GM13977 (cell line): ENCODE results near the gene GALNT15.

Experiments used
- DNase-seq: peaks from one replicate; pipeline ENCODE4 v3.0.0; 2012; ENCODE audit warnings: low spot score
- CTCF ChIP-seq: IDR thresholded peaks from 2 replicates; pipeline ENCODE4 v1.5.1; 2012; ENCODE audit warnings: mild to moderate bottlenecking, control low read depth; ENCODE audit not compliant: insufficient read depth; ENCODE audit errors: extremely low read depth, missing control alignments
- in situ Hi-C: fragments of 300-500 bp; cut with MboI; formaldehyde crosslinking; loops from one replicate; pipeline ENCODE4 v1.12.0; 2022; ENCODE audit warnings: low sequenced_read_pairs, low pct_unique_long_range_greater_than_20kb, mixed read lengths, inconsistent platforms; ENCODE audit not compliant: unreplicated experiment

The GALNT15 gene

GRCh38 chr3:16242177-16242576, 67.7 kb downstream of the GALNT15 start:
- no peak for TF ChIP-seq CTCF
- in situ Hi-C loops: loop anchor here (10.0 kb wide), 1 partner anchor 187 kb away; no protein-coding TSS in a partner anchor
- no peak for DNase-seq

- no peak for DNase-seq
- TF ChIP-seq CTCF: no peak
- in situ Hi-C loops: loop anchor here (10.0 kb wide), 1 partner anchor 189 kb away; no protein-coding TSS in a partner anchor
These were observed 69.4 kb downstream of the GALNT15 start for GRCh38 chr3:16243706-16244490.

DNA sequence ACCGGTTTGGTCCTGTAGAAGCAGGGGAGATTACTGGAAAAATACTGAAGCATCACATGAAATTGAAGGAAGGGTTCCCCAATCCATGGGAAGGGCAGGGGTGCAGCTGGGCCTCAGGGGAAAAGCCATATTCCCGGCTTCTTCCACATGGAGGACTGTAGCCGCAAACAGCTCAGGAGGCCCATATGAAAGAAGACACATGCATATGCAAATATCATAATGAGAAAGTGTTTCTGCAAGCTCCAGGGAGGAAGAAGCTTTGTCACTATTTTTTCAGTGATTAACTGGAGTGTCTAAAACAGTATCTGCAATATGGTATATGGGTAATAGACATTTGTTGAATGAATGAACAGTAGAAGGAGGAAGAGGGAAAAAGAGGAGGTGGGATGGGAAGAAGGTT, 71.1 kb downstream of the GALNT15 start:
- no peak for DNase-seq
- in situ Hi-C loops: loop anchor here (10.0 kb wide), 1 partner anchor 191 kb away; no protein-coding TSS in a partner anchor
- TF ChIP-seq CTCF: no peak

GRCh38 chr3:16247282-16248061, 73.0 kb downstream of the GALNT15 start:
- DNase-seq: peak; percentile 77
- peak; percentile 94 for TF ChIP-seq CTCF
- in situ Hi-C loops: loop anchor here (10.0 kb wide), 1 partner anchor 193 kb away; no protein-coding TSS in a partner anchor

DNA sequence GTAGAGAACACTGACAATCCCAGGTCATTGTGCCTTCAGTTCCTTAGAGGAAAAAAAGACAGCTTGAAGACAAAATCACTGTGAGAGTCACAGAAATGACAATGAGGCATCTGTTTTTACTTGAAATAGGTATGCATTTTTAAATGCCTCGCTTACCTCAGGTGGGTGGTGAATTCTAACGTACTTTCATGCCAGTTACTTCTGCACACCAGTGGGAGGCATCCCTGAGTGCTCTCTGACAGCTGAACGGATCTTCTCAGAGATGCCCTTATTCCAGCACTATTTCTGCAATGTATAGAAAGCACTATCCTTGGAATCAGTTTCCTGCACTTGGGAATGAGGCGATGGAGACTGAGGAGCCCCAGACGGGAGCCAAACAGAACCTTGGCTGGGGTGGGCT, 74.1 kb downstream of the GALNT15 start:
- in situ Hi-C loops: loop anchor here (10.0 kb wide), 1 partner anchor 194 kb away; no protein-coding TSS in a partner anchor
- no peak for DNase-seq
- TF ChIP-seq CTCF: no peak

- in situ Hi-C loops: loop anchor here (10.0 kb wide), 1 partner anchor 195 kb away; no protein-coding TSS in a partner anchor
- TF ChIP-seq CTCF: peak; percentile 46
- no peak for DNase-seq
These were observed 74.9 kb downstream of the GALNT15 start for GRCh38 chr3:16249336-16249735.
